ENCODE data around the gene HNRNPLL.

Gene HNRNPLL

DNA sequence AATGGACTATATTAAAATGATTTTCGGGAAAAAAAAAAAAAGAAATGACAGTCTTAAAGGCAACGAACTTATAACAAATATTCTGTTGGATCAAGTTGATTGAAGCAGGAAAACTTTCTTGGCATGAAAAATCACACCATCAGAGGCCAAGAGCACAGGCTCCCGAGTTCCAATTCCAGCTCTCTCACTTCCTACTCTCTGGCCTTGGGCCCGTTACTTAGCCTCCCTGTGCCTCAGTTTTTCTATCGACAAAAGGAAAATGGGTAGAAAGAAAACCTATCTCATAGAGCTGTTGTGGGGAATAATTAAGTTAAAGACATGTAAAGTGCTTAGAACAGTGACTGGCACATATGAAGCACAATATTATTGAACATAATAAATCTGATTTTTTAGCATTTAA, 74.2 kb downstream of the HNRNPLL start:
- DNase-seq (ENCODE audit: low read depth in 2 of 2), result no peak

DNA sequence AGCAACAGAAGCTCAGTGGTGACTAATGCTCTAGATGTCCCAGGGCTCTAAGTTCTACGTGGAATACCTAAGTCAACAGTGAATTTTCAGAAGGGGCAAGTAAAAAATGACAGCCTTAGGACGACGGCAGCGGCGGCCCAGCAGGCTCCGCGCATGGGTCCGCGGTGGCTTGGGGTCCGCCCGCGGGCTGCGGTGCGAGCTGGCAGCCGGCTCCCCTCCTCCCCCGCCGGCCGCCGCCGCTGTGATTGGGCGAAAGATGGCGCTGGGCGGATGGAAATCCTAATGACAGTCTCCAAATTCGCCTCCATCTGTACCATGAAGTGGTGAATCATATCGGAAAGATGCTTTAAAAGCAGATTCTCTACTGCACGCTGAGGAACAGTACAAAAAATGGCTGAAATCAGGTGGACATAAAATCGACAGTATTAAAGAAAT, 74.7 kb downstream of the HNRNPLL start:
- DNase-seq (ENCODE audit: low read depth in 2 of 2), result peak; percentile 47 to 56

DNA sequence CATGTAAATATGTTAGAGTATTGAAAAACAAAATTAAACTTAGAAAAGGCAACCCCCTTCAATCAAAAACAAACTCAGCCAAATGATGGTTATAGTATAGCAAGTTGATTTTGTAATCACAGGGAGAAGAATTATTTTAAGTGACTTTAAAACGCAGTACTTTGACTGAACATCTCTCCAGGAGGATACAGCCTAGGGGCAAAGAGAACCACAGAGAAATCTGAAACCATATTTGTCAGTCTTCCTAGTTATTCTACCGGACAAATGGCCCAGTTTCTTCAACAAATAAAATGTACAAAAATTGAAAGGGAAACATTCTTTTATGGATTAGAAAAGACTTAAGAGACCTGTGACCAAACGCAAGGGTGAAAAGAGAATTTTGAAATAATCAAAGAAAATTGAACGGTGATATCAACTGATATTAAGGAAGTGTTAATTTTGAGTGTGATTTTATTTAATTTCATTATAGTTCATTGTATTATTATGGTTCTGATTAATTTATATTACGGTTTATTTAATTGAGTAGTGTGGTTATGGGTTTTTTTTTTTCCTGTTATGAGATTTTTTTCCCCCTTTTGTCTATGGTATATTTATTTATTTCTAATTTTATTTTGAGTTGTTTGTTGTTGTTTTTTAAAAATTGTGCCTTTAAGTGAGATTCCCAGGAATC, 75.3 kb downstream of the HNRNPLL start:
- no peak for DNase-seq (ENCODE audit: low read depth in 2 of 2)

DNA sequence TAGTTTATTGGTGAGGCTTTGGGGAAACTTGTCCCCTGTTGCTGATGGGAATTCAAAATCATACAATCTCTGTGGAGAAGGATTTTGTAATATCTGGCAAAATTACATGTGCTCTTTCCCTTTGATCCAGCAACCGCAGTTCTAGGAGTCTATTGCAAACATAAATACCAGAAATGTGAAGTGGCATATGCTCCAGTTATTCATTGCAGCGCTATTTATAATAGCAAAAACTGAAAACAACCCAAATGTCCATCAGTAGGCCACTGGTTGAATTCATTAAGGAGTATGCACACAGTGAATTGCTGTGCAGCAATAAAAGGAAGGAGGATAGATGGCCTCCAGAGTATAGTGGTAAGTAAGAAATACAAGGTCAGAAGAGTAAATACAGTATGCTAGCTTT, 76.5 kb downstream of the HNRNPLL start:
- DNase-seq (ENCODE audit: low read depth in 2 of 2), result no peak

DNA sequence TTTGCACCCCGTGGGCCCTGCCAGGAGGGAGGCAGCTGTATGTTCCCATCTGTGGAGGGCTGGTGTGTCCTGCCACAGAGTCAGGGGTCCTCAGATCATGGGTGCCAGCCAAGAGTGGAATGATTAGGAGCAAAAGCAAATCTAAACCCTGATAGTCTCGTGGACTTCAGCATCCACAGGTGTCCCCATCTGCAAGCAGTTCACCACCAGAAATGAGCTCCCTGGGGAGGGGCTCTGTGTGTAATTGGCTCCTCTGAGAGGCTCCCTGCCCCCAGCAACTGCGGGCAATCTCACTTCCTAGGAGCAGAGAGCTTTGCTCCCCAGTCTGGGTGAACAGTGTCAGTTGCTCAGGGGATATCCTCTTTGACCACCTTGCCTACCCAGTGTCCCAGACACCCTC, 78.1 kb downstream of the HNRNPLL start:
- no peak for DNase-seq (ENCODE audit: low read depth in 2 of 2)

DNA sequence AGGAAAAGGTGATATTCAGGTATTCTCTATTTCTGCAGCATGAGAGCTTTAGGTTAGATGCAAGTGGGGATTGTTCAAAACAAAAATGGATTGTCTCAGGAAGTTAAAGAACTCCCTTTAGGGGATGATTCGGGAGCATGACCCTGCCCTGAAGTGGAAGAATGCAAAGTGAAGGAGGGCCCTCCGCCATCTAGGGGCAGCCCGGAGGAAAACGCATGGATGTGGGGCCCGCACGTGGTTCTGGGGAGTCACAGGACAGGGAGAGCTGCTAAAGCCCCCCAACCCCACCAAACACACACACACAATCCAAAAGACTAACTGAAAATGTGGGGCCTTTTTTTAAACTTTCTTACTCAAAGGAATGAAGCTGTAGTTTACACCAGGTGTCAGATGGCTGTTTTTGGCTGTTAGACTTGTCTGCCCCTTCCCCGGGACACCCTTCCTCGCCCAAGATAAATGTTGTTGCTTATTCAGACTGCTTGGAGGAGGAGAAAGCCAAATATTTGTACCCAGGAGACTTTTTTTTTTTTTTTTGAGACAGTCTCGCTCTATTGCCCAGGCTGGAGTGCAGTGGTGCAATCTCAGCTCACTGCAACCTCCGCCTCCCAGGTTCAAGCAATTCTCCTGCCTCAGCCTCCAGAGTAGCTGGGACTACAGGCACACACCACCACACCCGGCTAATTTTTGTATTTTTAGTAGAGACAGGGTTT, 78.8 kb downstream of the HNRNPLL start:
- no peak for DNase-seq (ENCODE audit: low read depth in 2 of 2)

DNA sequence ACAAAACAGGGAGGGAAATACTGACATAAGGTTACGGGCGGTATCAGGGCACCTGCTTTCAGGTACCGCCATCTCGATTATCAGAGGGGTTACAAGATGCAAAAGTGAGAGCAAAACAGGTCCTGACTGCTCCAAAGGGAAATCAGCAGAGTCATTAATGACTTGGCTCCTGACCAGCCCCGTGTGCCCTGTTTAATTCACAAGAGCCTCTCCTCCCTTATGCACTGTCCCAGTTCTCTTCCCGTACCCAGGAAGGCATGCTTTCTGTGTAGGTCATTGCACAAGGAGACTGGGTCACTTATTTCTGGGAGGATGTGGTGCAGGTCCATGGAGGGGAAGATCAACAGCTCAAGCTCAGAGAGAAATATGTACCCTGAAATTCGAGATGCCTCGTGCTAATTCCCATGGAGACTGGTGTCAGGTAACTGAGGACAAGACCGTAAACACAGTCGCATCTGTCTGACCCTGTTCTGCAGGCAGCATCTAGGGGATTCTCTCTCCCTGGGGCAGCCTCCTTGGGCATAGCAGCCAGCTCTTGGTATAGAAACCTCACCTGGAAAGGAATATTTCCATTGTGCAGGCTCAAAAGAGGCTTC, 79.9 kb downstream of the HNRNPLL start:
- DNase-seq (ENCODE audit: low read depth in 2 of 2), result no peak

DNA sequence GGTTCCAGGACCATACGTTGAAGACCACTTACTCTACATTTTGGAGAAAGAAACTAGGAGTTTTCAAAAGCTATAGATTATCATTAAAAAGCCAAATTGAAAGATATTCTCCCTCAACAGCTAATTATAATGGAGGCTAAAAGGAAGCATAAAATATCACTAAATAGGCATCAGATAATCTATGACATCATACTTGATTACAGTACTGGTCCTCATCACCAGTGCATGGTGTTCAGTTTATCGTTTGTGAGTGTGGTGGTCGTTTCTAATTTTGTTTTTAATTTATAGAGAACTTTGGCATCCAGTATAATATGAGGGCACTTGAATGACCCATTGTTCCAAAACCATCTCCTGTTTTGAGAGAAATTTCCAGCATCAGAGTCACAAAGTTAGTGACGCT, 80.9 kb downstream of the HNRNPLL start:
- DNase-seq (ENCODE audit: low read depth in 2 of 2), result no peak

DNA sequence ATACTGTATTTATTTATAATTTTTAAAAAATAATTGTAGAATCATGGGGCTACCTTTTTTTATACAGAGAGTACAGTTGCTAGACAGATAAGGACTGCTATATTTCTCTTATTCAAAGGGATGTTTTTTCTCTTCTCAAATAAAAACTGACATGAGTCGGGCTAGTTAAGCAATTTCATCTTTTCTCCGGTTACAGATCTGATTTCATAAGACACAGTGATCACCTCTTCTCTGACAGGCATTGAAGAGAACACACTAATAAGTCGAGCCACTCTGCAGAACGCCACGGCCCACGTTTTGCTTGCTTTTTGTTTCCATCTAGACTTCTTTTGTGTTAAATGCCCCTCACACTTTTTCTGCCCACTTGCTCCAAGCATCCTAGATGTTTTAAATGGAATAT, 85.4 kb downstream of the HNRNPLL start:
- no peak for DNase-seq (ENCODE audit: low read depth in 2 of 2)

DNA sequence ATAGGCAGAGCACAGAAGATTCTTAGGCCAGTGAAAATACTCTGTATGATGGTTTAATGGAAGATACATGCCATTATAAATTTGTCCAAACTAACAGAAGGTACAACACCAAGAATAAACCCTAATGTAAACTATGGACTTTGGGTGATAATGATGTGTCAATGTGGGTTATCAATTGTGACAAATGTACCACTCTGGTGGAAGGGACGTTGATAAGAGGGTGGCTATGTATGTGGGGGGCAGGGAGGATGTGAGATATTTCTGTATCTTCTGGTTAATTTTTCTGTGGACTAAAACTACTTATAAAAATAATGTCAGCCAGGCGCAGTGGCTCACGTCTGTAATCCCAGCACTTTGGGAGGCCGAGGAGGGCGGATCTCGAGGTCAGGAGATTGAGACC, 86.2 kb downstream of the HNRNPLL start:
- DNase-seq (ENCODE audit: low read depth in 2 of 2), result no peak

DNA sequence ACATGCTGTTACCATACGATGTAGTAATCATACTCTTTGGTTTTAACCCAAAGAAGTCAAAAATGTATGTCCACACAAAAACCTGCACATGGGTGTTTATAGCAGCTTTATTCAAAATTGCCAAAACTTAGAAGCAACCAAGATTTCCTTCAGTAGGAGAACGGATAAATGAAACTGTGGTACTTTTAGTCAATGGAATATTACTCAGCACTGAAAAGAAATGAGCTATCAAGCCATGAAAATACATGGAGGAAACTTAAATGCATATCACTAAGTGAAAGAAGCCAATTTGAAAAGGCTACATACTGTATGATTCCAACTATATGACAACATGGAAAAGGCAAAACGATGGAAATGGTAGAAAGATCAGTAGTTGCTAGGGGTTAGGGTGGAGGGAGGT, 86.6 kb downstream of the HNRNPLL start:
- no peak for DNase-seq (ENCODE audit: low read depth in 2 of 2)

DNA sequence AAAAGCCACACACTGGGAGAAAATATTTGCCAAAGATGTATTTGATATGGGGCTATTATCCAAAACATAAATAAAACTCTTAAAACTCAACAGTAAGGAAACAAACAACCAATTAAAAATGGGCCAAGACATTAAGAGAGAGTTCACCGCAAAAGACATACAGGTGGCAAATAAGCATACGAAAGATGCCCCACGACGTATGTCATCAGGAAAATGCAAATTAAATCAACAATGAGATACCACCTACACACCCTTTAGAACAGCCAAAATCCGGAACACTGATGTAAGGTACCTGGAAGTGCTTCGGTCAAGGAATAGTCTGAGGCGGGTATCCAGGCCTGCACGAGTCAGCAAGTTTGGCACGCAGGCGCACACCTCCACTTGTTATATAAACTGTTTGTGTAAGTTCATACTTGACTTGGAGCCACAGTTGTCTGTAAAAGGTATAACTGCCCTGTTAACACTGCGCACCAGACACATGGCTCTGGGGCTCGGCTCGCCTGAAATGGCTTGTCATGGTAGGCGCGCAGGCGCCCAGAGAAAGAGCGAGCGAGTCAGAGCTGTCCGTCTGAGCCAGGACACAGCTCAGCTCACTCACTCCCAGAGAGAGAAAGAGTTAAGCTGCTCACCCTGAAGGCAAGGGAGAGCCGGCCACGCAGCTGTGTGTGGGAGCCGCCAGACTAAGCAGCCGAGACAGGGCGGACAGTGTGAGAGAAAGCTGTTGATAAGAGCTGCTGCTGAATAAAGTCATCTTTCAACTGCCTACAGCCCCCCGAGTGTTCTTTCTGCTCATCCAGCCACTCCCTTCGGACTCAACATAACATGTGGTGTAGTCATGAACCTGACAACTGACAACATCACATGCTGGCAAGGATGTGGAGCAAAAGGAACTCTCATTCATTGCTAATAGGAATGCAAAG, 87.3 kb downstream of the HNRNPLL start:
- no peak for DNase-seq (ENCODE audit: low read depth in 2 of 2)

DNA sequence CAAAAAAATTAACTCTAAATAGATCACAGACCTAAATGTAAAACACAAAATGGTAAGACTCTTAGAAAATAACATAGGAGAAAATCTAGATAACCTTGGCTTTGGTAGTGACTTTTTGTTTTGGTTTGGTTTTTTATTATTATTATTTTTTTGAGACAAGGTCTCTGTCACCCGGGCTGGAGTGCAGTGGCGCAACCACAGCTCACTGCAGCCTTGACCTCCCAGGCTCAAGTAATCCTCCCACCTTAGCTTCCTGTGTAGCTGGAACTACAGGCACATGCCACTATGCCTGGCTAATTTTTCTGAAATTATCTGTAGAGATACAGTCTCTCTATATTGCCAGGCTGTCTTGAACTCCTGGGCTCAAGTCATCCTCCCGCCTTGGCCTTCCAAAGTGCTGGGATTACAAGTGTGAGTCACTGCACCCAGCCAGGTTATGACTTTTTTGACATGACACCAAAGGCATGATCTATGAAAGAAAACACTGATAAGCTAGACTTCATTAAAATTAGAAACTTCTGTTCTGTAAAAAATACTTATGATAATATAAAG, 88.0 kb downstream of the HNRNPLL start:
- no peak for DNase-seq (ENCODE audit: low read depth in 2 of 2)

DNA sequence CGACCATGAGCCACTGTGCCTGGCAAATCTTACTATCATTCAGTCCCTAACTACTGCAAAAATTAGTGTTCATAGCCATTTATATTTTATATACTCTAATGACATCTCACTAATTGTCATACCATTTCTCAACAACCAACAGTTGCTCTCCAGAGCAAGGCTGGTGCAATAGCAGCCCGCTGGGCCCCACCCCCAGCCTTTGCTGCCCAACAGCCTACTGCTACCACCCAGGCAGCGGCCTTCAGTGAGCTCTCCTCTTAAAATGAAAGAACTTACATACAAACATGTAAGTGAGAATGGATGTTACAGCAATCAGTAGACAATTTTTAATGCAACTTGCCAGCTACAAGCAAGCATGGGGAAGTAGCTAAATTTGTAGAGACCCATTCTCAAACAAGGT, 90.5 kb downstream of the HNRNPLL start:
- DNase-seq (ENCODE audit: low read depth in 2 of 2), result no peak

All from stimulated activated CD8-positive, alpha-beta memory T cell treated with anti-CD3 and anti-CD28 coated beads, Interleukin-2, amount 100 ng/mL, for 48 hours (primary cell).